IMR-90 (cell line): ENCODE data around the gene RPP25. TPM values are rescaled to one million over a fixed set of nuclear protein-coding genes. Genes with fewer than 3 reads are reported as not detected.

Experiments used
- ATAC-seq: fragments of 200-7000 bp; cut with Tn5 transposase; 2 replicates; pipeline ENCODE4 v1.9.1; 2020; ENCODE audit warnings: low read depth, mild to moderate bottlenecking, moderate library complexity
- BruUV-seq: library from RNA; stranded (reverse); fragments of 400-500 nt; replicated peaks from 2 replicates; lab custom pipeline; 2021; lab: Mats Ljungman, UMichigan
- CTCF ChIA-PET: fragments of 300-600 bp; formaldehyde crosslinking; extraction: SDS; loops from one replicate; lab custom pipeline; 2021; ENCODE audit warnings: antibody characterized with exemption; lab: Yijun Ruan, JAX
- POLR2A ChIA-PET: fragments of 300-600 bp; sonication (Branson Sonifier 250); formaldehyde crosslinking; loops from one replicate; lab custom pipeline; 2022; ENCODE audit warnings: antibody characterized with exemption; ENCODE audit not compliant: unreplicated experiment; lab: Charles Lee
- DNase-seq: peaks from one replicate; pipeline ENCODE4 v3.0.0; 2013
- H2AFZ ChIP-seq: replicated peaks from 2 replicates; pipeline ENCODE3; 2013; ENCODE audit warnings: low read length, mild to moderate bottlenecking; ENCODE audit not compliant: poor library complexity
- H2AK5ac ChIP-seq: 2 replicates; pipeline ENCODE4 v1.6.1; 2013; ENCODE audit warnings: low read depth, low read length, inconsistent platforms
- H2AK9ac ChIP-seq: replicated peaks from 2 replicates; pipeline ENCODE3; 2013; ENCODE audit warnings: mild to moderate bottlenecking, low read depth, low read length, moderate library complexity; ENCODE audit not compliant: poor library complexity
- H2BK120ac ChIP-seq: 2 replicates; pipeline ENCODE4 v1.6.1; 2013; ENCODE audit warnings: low read depth, low read length, inconsistent platforms
- H2BK15ac ChIP-seq: 3 replicates; pipeline ENCODE4 v1.6.1; 2013; ENCODE audit warnings: low read depth, low read length, inconsistent platforms
- H2BK20ac ChIP-seq: 2 replicates; pipeline ENCODE4 v1.6.1; 2013; ENCODE audit warnings: low read depth, mild to moderate bottlenecking, inconsistent platforms, low read length, moderate library complexity
- H2BK5ac ChIP-seq: 2 replicates; pipeline ENCODE4 v1.6.1; 2013; ENCODE audit warnings: mild to moderate bottlenecking, low read depth, low read length, inconsistent platforms; ENCODE audit not compliant: poor library complexity, severe bottlenecking
- H3K14ac ChIP-seq: replicated peaks from 2 replicates; pipeline ENCODE4 v1.6.1; 2013; ENCODE audit warnings: low read depth, low read length, inconsistent platforms
- H3K18ac ChIP-seq: 2 replicates; pipeline ENCODE4 v1.6.1; 2013; ENCODE audit warnings: low read depth, low read length, control low read depth
- H3K23ac ChIP-seq: 2 replicates; pipeline ENCODE4 v1.6.1; 2013; ENCODE audit warnings: low read depth, low read length, inconsistent platforms
- H3K27ac ChIP-seq: 2 replicates; pipeline ENCODE4 v1.5.1; 2013; ENCODE audit warnings: mild to moderate bottlenecking, control low read depth, low read length; ENCODE audit not compliant: insufficient read depth
- H3K27me3 ChIP-seq: 2 replicates; pipeline ENCODE4 v1.6.1; 2013; ENCODE audit warnings: low read length; ENCODE audit not compliant: control insufficient read depth, insufficient read depth
- H3K36me3 ChIP-seq: 2 replicates; pipeline ENCODE4 v1.6.1; 2013; ENCODE audit warnings: low read length, mixed read lengths; ENCODE audit not compliant: control insufficient read depth, insufficient read depth
- H3K4ac ChIP-seq: 2 replicates; pipeline ENCODE4 v1.6.1; 2013; ENCODE audit warnings: low read depth, low read length, inconsistent platforms
- H3K4me1 ChIP-seq: 2 replicates; pipeline ENCODE4 v1.6.1; 2013; ENCODE audit warnings: low read length, mixed read lengths; ENCODE audit not compliant: control insufficient read depth, insufficient read depth
- H3K4me2 ChIP-seq: 2 replicates; pipeline ENCODE4 v1.6.1; 2013; ENCODE audit warnings: low read depth, mild to moderate bottlenecking, control low read depth, low read length, moderate library complexity
- H3K4me3 ChIP-seq: 2 replicates; pipeline ENCODE4 v1.5.1; 2013; ENCODE audit warnings: low read depth, mild to moderate bottlenecking, control low read depth, low read length, moderate library complexity; ENCODE audit not compliant: insufficient read depth
- H3K56ac ChIP-seq: 2 replicates; pipeline ENCODE4 v1.6.1; 2013; ENCODE audit warnings: low read length, inconsistent platforms; ENCODE audit not compliant: insufficient read depth; ENCODE audit errors: extremely low read depth
- H3K79me1 ChIP-seq, 2 experiments: 2 replicates each; pipeline ENCODE4 v1.6.1; 2013; ENCODE audit warnings: low read length in 2 of 2, inconsistent platforms in 1 of 2, low read depth in 1 of 2
- H3K9ac ChIP-seq: 2 replicates; pipeline ENCODE4 v1.6.1; 2013; ENCODE audit warnings: low read depth, low read length, control low read depth
- H3K9me1 ChIP-seq: 2 replicates; pipeline ENCODE4 v1.6.1; 2013; ENCODE audit warnings: low read length, inconsistent platforms; ENCODE audit not compliant: insufficient read depth
- H3K9me3 ChIP-seq: 2 replicates; pipeline ENCODE4 v1.6.1; 2013; ENCODE audit warnings: low read length; ENCODE audit not compliant: control insufficient read depth, insufficient read depth
- H4K20me1 ChIP-seq: 2 replicates; pipeline ENCODE4 v1.6.1; 2013; ENCODE audit warnings: low read length, inconsistent platforms; ENCODE audit not compliant: insufficient read depth
- H4K5ac ChIP-seq: 2 replicates; pipeline ENCODE4 v1.6.1; 2013; ENCODE audit warnings: mild to moderate bottlenecking, low read depth, low read length, control low read depth
- H4K8ac ChIP-seq, 2 experiments: 2 replicates each; pipeline ENCODE4 v1.6.1; 2013; ENCODE audit warnings: low read depth in 2 of 2, low read length in 2 of 2, control low read depth in 1 of 2, inconsistent platforms in 1 of 2
- H4K91ac ChIP-seq: 2 replicates; pipeline ENCODE4 v1.6.1; 2013; ENCODE audit warnings: low read depth, low read length, inconsistent platforms; ENCODE audit not compliant: insufficient read depth
- CEBPB ChIP-seq: IDR thresholded peaks from 2 replicates; pipeline ENCODE4 v1.6.1; 2012; ENCODE audit warnings: low read depth, low read length, improper control_type of control experiment
- FOS ChIP-seq: fragments of 150-350 bp; IDR thresholded peaks from 2 replicates; pipeline ENCODE4 v1.6.1; 2016; ENCODE audit warnings: low read depth, low read length
- MXI1 ChIP-seq: IDR thresholded peaks from 2 replicates; pipeline ENCODE4 v1.6.1; 2012; ENCODE audit warnings: low read depth, mild to moderate bottlenecking, low read length, moderate library complexity, borderline replicate concordance
- POLR2A ChIP-seq: IDR thresholded peaks from 2 replicates; pipeline ENCODE4 v1.6.1; 2012; ENCODE audit warnings: mild to moderate bottlenecking, low read depth, low read length
- RFX5 ChIP-seq: IDR thresholded peaks from 2 replicates; pipeline ENCODE4 v1.8.0; 2012; ENCODE audit warnings: low read depth, mild to moderate bottlenecking, low read length, moderate library complexity
- SMC3 ChIP-seq: fragments of 150-350 bp; IDR thresholded peaks from 2 replicates; pipeline ENCODE4 v1.6.1; 2016; ENCODE audit warnings: low read depth, mild to moderate bottlenecking, antibody characterized with exemption, low read length, moderate library complexity
- WGBS, 2 experiments: methylation state at CpG; one replicate each; pipeline versions ENCODE4 v1.1.5 to v1.1.7; 2013; ENCODE audit warnings: missing lambda C conversion rate in 2 of 2; ENCODE audit not compliant: insufficient read length in 1 of 2; ENCODE audit errors: extremely low coverage in 2 of 2; 5-methylcytosine and 5-hydroxymethylcytosine counted together
- dilution Hi-C: fragments of 300-500 bp; cut with HindIII; formaldehyde crosslinking; loops from one replicate; pipeline ENCODE4 v1.14.3; 2018; ENCODE audit warnings: low sequenced_read_pairs; ENCODE audit not compliant: unreplicated experiment
- in situ Hi-C: fragments of 300-500 bp; cut with MboI; formaldehyde crosslinking; loops from 3 replicates; pipeline ENCODE4 v1.14.3; 2019; ENCODE audit warnings: low sequenced_read_pairs, inconsistent platforms, mixed read lengths
- intact Hi-C: fragments of 100-400 bp; cut with micrococcal nuclease; formaldehyde crosslinking; loops from 2 replicates; pipeline ENCODE4 v1.10.0; 2022
- polyA plus RNA-seq, 3 experiments: library from polyadenylated mRNA; depleted of rRNA; stranded (reverse); fragments of >200 nt; gene quantifications; 2 replicates each; pipeline ENCODE4 v1.2.3, GENCODE V29; 2012; ENCODE audit warnings: low replicate concordance in 1 of 3
- total RNA-seq: library from RNA; depleted of rRNA; stranded (reverse); fragments of >200 nt; gene quantifications from 2 replicates; pipeline ENCODE4 v1.2.3, GENCODE V29; 2012
- TF ChIP-seq, protein P1 (sequence below): conservative IDR thresholded peaks from 2 replicates; pipeline ENCODE4 v1.5.1; 2012; ENCODE audit warnings: mild to moderate bottlenecking, low read depth, low read length, improper control_type of control experiment

Gene RPP25
- total and polyA plus RNA-seq, 2 of the 4 experiments (the other 2 are of a cell fraction): 0.18 to 0.38 TPM

DNA sequence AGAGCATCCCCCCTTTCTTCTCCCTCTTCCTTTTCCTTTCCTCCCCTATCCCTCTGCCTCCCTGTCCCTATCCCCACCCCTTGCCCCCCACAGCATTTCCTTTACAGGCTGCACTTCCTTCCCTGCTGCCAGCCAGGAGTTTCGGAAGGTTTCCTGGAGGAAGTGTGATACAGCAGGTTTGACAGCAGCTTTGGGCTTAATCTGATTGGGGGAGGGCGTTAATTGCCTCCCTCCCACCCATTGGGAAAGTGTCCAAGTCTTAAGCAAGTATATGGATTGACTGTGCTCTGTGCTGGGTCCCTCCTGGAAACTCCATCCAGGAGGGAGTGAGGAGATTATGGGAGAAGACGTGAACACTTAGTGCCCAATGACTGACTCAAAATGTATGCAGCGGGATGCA lies 40.6 kb upstream of the RPP25 start:
- in situ Hi-C loops: no loop called here
- no peak overlapping the region for H3K27ac ChIP-seq
- 71% methylated on average over 2 of the region's 4 CpGs; no CpG with 5 or more reads in 1 of the 2 experiments for WGBS, 2 experiments
- H3K79me1 ChIP-seq: no peaks in the 10 kb centered on the region
- H3K23ac ChIP-seq: no peak overlapping the region
- no peak overlapping the region for H2BK5ac ChIP-seq
- no peak overlapping the region for H3K18ac ChIP-seq
- no peak overlapping the region for H2BK15ac ChIP-seq
- TF ChIP-seq, protein P1, sequence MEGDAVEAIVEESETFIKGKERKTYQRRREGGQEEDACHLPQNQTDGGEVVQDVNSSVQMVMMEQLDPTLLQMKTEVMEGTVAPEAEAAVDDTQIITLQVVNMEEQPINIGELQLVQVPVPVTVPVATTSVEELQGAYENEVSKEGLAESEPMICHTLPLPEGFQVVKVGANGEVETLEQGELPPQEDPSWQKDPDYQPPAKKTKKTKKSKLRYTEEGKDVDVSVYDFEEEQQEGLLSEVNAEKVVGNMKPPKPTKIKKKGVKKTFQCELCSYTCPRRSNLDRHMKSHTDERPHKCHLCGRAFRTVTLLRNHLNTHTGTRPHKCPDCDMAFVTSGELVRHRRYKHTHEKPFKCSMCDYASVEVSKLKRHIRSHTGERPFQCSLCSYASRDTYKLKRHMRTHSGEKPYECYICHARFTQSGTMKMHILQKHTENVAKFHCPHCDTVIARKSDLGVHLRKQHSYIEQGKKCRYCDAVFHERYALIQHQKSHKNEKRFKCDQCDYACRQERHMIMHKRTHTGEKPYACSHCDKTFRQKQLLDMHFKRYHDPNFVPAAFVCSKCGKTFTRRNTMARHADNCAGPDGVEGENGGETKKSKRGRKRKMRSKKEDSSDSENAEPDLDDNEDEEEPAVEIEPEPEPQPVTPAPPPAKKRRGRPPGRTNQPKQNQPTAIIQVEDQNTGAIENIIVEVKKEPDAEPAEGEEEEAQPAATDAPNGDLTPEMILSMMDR: no peak
- TF ChIP-seq SMC3 (no peak), RFX5 (no peak), POLR2A (no peak), FOS (no peak), CEBPB (no peak), MXI1 (no peak)
- no peak overlapping the region for H3K14ac ChIP-seq
- no peak overlapping the region for H4K91ac ChIP-seq
- H3K4me1 ChIP-seq: no peaks in the 10 kb centered on the region
- no peak overlapping the region for H2AK9ac ChIP-seq
- H3K36me3 ChIP-seq: no peaks in the 10 kb centered on the region
- H3K56ac ChIP-seq: no peak overlapping the region
- H4K5ac ChIP-seq: no peak overlapping the region
- H2AFZ ChIP-seq: no peak overlapping the region
- H2BK120ac ChIP-seq: no peak overlapping the region
- H4K20me1 ChIP-seq: no peaks in the 10 kb centered on the region; the same call in 1 of the 2 replicates
- ATAC-seq: no peak
- peaks cover 24% of the 10 kb centered on the region for H3K27me3 ChIP-seq
- no peak overlapping the region for H3K9ac ChIP-seq
- H2BK20ac ChIP-seq: no peak overlapping the region
- no peak overlapping the region for H3K4ac ChIP-seq
- H3K9me1 ChIP-seq: no peaks in the 10 kb centered on the region
- H3K4me2 ChIP-seq: no peak overlapping the region
- no peak overlapping the region for H2AK5ac ChIP-seq
- CTCF ChIA-PET: no interaction called here
- dilution Hi-C loops: no loop called here
- DNase-seq: no peak
- POLR2A ChIA-PET: no interaction called here
- no peak overlapping the region for H4K8ac ChIP-seq
- H3K9me3 ChIP-seq: peaks cover 4% of the 10 kb centered on the region; the same call in 1 of the 2 replicates
- no peak overlapping the region for H3K4me3 ChIP-seq
- intact Hi-C loops: no loop called here
- BruUV-seq: no TSS peak
